ENCODE measurements around the gene UCP2.

GRCh38 chr11:74022546-74022945, 39.9 kb upstream of the UCP2 start:
- TF ChIP-seq, protein P1, sequence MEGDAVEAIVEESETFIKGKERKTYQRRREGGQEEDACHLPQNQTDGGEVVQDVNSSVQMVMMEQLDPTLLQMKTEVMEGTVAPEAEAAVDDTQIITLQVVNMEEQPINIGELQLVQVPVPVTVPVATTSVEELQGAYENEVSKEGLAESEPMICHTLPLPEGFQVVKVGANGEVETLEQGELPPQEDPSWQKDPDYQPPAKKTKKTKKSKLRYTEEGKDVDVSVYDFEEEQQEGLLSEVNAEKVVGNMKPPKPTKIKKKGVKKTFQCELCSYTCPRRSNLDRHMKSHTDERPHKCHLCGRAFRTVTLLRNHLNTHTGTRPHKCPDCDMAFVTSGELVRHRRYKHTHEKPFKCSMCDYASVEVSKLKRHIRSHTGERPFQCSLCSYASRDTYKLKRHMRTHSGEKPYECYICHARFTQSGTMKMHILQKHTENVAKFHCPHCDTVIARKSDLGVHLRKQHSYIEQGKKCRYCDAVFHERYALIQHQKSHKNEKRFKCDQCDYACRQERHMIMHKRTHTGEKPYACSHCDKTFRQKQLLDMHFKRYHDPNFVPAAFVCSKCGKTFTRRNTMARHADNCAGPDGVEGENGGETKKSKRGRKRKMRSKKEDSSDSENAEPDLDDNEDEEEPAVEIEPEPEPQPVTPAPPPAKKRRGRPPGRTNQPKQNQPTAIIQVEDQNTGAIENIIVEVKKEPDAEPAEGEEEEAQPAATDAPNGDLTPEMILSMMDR (IDR thresholded peaks at IDR 0.05) = no peak
- no peak for TF ChIP-seq POLR2A (IDR thresholded peaks at IDR 0.05)
